Pulmonary artery endothelial cell (primary cell): Measurements from ENCODE around the gene SULF2. TPM values are rescaled to one million over a fixed set of nuclear protein-coding genes. Genes with fewer than 3 reads are reported as not detected.

Source experiments
- DNase-seq: peaks from one replicate; pipeline ENCODE4 v3.0.0-alpha.2; 2011; ENCODE audit warnings: low read depth, low spot score
- total RNA-seq: library from RNA; depleted of rRNA; stranded (reverse); fragments of >200 nt; gene quantifications from 2 replicates; pipeline ENCODE4 v1.2.3, GENCODE V29; 2014

Gene SULF2
- total RNA-seq, 1 donor from 2014 or later, result 64.6 TPM

- no peak for DNase-seq
These were observed 47.4 kb downstream of the SULF2 start for GRCh38 chr20:47737923-47738322.

DNA sequence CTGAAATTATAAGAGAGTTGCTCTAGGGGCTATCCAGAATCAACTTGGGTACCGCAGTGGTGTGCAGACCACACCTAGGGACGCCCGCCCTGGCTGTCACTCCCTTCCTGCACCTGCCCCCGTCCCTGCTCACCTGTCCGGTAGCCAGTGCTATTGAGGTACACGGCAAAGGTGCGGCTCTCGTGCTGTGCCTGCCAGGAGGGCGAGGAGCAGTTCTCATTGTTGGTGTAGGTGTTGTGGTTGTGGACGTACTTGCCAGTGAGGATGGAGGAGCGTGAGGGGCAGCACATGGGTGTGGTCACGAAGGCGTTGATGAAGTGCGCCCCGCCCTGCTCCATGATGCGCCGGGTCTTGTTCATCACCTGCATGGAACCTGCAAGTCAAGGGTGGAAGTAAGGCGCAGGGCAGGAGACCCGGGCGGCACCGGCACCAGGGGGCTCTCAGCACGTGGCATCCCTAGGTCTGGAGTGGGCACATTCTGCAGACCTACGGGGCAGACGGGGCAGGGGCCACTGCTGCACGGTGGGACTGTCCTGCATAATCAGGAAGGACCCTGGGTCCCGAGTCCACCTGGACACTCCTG, 48.6 kb downstream of the SULF2 start:
- DNase-seq, result no peak

- DNase-seq, result no peak
These were observed 49.6 kb downstream of the SULF2 start for GRCh38 chr20:47735412-47736400.

- DNase-seq, result no peak
These were observed 50.4 kb downstream of the SULF2 start for GRCh38 chr20:47734870-47735269.

DNA sequence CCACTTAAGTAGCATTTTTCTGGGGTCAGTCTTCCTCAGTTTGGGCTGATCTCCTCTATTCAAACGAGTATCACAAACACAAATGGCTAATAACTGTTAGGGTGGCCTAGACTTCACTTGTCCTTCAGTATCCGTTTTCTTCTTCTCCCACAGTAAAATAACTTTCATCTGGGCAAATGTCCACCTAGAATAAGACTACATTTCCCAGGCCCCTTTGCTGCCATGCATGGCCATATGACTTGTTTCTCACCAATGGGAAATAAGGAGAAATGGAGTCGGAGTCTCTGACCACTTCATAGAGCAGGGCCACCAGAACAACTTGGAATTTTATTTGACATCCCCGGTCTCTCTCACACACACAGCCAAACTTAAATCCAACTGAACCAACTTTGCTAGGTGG, 51.4 kb downstream of the SULF2 start:
- no peak for DNase-seq

DNA sequence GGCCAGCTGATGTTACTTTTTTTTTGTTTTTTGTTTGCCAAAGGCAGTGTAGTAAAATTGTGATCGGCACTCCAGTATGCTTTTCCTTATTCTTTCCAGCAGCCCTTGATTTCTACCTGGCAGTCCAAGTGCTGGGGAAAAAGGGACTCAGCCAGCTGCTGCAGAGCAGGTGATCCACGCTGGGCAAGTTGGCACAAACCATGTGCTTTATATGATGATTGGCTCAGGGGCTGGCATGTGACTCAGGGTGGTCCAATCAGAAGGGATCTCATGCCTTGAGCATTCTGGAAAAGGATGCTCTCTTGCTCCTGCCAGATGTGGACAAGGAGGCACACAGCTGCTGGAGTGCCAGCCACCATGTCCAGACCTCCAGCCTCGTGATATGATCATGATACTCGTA, 54.5 kb downstream of the SULF2 start:
- no peak for DNase-seq

- no peak for DNase-seq
These were observed 55.8 kb downstream of the SULF2 start for GRCh38 chr20:47729472-47729871.

GRCh38 chr20:47727909-47728361, 57.3 kb downstream of the SULF2 start:
- no peak for DNase-seq

DNA sequence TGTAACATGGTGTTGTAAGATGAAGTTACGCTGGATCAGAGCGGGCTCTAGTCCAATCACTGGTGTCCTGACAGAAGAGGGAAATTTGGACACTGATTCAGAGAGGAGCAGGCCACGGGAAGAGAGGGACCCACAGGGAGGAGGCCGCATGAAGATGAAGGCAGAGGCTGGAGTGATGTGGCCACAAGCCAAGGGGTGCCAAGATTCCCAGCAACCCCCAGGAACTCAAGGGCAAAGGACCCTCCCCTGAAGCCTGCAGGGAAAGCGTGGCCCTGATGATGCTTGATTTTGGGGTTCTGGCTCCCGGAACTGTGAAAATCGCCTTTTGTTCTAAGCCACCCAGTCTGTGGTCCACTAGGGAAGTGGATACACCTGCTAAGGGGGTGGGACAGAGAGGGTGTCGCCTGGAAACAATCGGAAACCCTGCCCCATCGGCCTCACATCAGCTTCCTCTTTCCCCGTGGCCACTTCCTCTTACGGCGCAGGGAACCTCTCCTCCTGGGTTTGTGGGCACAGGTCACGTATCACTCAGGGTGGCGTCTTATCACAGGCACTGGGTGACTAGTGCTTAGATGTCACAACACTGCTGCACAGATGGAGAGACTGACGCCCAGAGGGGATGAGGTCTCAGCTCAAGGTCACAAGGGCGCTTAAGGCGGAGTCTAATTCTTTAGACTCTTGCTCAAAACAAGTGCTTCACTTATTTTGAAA, 58.0 kb downstream of the SULF2 start:
- no peak for DNase-seq

DNA sequence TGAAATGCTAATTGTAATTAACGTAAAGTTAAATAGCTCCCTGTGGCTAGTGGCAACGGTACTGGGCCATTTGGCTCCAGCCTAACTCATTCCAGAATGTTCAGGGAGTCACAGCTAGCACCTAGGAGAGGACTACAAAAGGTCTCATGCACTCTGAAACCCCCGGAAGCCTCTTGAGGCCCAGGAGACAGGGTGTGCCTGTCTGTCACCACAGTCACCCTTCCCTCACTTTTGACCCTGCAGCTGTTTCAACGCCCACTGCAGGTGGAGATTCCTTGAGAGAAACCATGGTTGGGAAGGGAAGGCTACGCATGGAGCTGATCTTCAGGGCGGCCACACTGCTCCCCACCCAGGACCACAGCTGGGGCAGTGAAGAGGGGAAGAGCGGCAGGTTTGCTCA, 58.6 kb downstream of the SULF2 start:
- DNase-seq, result no peak

GRCh38 chr20:47725248-47725973, 59.9 kb downstream of the SULF2 start:
- peak; percentile 63 for DNase-seq

DNA sequence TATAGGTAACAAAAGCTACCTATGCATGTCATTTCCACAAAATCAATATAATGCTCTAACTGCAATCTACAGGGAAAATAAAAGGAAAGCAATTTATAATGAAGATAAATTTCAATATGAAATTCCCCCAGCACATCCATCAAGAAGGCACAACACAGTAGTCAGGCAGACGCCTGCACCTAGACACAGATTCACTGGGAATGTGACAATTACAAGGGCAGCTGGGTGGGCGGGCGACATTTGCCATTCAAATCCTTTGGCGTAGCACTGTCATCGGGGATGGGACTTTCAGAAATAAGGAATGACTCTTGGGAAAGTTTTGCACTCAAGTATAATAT, 60.4 kb downstream of the SULF2 start:
- DNase-seq, result no peak

- DNase-seq, result no peak
These were observed 60.9 kb downstream of the SULF2 start for GRCh38 chr20:47724396-47724795.

DNA sequence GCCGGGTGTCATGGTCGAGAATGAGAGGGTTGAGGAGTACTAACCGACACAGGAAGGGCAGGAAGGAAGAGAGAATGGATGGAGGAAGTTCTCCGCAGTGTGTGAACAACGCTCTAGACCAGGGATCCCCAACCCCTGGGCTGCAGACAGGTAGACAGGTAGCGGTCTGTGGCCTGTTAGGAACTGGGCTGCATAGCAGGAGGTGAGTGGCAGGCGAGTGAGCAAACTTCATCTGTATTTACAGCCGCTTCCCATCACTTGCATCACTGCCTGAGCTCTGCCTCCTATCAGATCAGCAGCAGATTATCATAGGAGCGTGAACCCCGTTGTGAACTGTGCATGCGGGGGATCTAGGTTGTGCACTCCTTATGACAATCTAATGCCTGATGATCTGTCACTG, 62.0 kb downstream of the SULF2 start:
- DNase-seq, result no peak

DNA sequence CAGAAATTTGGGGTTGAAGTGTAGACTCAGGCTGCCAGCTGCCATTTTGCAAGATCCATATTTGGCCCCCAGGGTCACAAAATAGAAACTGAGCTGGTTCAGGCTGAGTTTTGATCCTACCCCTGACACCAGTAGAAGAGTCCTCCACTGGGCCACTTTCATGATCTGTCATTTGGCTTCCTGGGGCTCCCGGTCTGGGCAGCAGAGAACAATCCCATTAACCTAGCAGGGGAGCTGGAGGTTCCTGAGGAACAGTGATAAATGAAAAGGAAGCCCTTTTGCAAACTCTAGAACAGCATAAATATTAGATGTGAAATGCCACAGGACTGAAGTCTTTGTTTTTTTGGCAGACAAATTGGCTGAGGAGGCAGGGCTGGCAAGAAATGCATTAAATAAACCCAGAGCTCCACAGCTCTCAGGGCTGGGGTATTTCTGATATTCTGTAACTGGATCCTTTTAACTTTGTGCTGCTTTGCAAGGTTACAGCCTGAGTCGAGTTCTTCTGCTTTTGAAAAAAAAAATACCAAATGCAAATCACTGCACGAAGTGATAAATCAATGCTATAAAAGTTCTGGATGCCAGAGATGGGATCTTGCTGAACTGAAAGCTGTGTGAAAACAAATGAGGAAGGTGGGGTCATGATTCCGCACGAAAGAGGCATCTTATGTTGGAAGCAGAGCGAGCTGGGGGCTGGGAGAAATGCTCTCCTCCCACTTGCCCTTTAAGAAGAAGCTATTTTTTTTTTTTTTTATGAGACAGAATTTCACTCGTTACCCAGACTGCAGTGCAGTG, 64.4 kb downstream of the SULF2 start:
- DNase-seq, result no peak

- no peak for DNase-seq
These were observed 65.7 kb downstream of the SULF2 start for GRCh38 chr20:47719625-47720024.

GRCh38 chr20:47719211-47719610, 66.1 kb downstream of the SULF2 start:
- no peak for DNase-seq

- DNase-seq, result no peak
These were observed 66.9 kb downstream of the SULF2 start for GRCh38 chr20:47718398-47718797.

DNA sequence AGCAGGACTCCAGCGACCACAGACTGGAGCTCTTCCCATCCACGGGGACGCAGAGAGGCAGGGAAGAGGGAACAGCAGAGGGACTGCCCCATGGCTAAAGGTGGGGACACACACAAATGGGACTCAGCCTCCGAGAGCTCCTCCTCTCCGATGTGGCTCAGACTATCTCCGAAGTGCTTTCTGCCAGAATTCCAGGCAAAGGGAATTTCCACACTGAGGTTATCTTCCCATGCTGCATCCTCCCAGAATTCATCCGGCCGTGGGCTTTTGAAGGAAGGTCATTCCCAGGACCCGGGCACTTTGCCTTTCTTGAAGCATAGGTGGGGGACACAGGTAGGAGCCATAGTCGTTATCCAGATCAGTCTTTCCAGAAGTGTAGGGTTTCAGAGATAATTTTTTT, 67.9 kb downstream of the SULF2 start:
- no peak for DNase-seq

DNA sequence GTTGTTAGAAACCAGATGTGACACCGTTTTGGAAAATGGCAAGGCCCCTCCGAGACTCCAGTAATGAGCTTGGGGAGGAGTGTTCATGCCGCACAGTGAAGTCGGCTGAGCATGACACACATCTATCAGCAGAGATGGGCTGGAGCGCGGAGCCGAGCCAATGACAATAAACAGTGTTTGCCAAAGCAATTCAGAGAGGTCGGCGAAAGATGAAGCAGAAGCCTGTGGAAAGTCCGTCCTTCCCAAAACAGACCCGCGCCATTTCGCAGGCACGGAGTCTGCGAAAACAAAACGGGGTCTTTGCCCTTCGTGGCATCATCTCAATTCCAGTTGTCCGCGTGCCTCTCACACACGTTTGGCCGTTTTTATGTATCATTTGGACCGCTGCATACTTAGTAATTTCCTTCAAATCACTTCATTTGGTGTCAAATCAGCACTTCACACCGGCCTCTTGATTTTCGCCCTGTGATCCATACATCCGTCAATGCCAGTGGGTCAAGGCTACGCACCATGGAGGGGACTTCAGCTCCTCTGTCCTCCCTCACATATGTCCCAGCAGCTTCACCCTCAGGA, 71.3 kb downstream of the SULF2 start:
- no peak for DNase-seq
